Embryonic facial prominence (tissue), 1 donor: ENCODE data around the gene ARID1B.

ENCODE experiments used
- DNase-seq: peaks from one replicate; pipeline ENCODE4 v3.0.0-alpha.2; 2016; ENCODE audit errors: extremely low spot score

The ARID1B gene

GRCh38 chr6:157223511-157223910 is 446.3 kb downstream of the ARID1B start:
- no peak for DNase-seq

GRCh38 chr6:157224178-157224950 is 447.2 kb downstream of the ARID1B start:
- no peak for DNase-seq

GRCh38 chr6:157224951-157225574 is 447.9 kb downstream of the ARID1B start:
- DNase-seq, result no peak

DNA sequence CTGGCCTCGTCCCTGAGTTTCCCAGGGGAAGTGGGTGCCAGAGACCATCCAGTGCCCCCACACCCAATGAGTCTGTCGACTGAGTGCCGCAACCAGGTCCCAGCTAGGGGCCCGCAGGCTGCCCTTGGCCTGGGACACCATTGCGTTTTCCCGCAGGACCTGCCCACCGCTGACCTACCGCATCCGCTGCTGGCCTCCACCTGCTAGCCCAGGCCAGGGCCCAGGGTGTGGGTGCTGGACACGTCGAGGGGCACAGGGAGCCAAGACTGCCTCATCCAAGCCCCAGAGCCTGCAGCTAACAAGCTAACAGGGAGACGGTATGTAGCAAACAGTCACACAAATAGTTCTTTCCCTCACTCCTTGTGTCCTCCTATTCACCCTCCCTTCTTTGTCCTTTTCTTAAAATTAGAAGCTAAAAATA is 448.4 kb downstream of the ARID1B start:
- DNase-seq, result no peak

DNA sequence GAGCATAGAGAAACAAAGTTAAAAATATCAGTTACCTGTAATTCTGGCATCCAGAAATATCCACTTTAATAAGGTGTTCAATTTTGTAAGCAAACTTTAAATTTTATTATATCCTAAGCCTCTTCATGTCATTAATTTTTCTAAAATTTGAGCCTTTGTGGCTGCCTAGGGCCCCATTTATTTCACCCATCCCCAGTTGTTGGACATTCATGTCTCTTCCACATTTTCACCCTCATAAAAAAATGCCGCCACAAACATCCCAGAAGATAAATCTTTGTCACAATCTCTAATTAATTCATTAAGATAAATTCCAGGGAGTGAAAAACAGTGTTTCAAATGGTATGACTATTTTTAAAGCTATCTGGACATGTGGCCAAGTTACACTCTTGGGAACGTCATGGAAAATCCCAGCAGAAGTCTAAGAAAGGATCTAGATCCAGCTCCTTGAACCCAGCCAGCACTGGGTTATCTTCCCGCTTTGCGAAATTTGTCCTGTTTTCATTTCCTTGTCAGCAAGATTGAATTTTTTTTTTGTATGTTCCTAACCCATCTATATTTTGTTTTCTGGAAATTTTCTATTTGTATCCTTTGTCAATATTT is 448.9 kb downstream of the ARID1B start:
- DNase-seq, result no peak

- no peak for DNase-seq
Measured at GRCh38 chr6:157226761-157227160, 449.6 kb downstream of the ARID1B start.

GRCh38 chr6:157227202-157228166 is 450.3 kb downstream of the ARID1B start:
- no peak for DNase-seq

DNA sequence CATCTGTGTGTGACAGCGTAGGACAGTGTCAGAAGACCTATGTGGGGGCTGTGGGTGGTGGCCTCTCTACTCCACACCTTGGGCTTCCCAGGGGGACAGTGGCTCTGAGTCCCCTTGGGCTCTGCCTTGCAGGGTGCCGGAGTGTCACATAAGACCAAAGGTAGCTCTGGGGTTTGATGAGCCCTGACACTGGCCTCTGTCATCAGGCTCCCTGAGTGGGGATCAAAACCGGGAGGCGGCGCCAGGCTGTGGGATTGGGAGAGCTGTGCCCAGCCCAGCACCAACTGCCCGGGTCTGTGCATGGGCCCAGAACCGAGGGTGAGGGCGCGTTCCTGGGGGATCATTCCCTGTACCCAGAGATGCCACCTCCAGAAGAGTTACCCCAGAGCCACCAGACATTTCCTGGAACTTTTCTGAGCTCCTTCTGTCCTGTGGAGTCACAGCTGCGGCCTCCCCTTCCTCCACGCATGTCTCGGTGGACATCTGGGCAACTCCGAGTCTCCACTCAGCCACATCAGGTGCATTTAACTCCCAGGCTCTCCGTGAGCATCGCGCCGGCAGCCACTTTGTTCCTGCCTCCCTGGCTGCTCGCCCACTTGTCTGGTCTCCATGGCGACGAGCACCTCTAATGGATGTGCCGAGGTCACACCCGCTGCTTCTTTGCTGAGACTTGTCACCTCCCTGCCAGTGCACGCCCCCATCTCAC is 451.4 kb downstream of the ARID1B start:
- DNase-seq, result no peak

DNA sequence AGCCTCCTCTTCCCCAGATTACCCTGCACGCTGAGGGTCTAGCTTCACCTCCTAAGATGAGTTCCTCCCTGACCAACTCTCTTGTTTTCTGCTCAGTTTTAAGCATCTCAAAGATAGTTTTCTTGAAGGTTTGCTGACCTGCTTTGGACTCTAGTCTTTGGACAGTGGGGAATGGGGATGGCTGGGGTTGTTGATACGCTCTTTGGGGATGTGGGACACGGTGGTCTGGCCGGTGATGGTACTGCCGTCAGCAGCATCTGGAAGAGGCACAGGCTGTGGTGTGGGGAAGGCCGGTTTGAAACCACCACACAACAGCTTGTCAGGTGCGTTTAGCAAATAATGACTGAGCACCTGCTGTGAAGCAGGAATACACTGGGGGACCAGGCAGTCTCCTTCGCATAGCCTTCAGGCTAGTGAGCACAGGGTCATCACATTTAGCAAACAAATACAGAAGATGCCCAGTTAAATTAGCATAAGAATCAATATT is 452.0 kb downstream of the ARID1B start:
- DNase-seq, result no peak

- no peak for DNase-seq
Measured at GRCh38 chr6:157229713-157230112, 452.5 kb downstream of the ARID1B start.

DNA sequence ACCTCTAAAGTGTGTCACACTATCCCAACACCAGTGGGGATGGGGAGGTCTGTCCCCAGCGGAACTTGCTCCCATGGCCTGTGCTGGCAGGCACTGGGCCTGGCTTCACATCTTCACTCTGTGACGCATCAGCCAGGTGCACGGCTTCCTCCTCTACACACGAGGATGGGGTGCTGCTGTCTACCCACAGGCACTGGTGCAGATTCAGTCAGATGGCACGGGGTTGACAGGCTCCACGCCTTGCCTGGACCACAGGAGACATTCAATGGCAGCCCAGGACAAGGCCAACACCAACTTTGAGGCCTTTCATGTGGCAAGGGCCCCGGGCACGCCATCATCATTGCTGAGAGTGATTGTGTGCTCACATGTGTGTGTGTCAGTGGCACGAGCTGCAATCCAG is 453.7 kb downstream of the ARID1B start:
- no peak for DNase-seq

DNA sequence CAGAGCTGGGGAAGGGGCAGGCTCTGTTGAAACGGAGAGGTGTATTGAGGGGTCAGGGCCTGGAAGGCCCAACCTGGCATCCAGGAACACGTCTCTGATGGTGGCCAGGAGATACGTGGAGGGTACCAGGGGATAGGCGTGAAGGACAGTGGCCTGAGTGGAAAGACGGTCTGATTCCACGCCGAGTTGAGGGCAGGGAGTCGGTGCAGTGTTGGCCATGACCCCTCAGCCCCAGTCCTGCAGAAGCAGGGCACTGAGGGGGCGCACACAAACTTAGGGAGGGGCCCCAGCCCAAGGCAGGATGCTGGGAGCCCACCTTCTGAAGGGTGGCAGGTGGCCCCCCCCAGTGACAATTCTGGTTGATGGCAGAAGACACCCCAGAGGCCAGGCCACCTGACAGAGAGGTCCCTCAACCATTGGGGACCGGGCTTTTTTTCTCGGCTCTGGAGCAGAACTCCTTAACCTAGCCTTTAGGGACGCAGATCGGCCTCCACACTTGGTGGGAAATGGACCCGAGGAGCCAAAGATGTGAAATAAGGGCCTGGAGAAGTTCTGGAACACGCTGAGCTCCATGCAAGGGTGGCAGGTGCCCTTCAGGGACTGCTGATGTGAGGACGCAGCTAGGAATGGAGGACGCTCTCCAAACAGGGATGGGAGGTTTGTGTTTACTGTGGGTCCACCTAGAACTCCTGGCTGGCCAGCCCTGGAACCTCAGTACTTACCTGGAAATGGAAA is 455.1 kb downstream of the ARID1B start:
- no peak for DNase-seq

DNA sequence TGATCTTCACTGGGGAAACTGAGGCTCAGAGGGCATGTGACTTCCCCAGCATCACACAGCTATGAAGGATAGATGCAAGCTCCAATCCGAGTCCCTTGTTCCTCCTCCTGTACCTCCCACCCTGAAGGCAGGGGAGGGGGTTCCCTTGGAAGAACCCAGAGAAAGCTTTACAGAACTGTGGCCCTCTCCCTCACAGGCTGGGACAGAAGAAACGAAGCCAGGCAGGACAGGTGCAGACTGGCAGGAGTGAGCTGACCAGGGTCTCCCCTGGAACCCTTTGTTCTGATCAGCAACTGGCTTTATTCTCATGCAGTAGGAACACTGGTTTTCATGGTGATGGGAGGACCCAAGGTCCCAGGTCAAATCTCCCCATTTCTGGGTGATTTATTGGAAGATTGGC is 456.0 kb downstream of the ARID1B start:
- DNase-seq, result no peak

DNA sequence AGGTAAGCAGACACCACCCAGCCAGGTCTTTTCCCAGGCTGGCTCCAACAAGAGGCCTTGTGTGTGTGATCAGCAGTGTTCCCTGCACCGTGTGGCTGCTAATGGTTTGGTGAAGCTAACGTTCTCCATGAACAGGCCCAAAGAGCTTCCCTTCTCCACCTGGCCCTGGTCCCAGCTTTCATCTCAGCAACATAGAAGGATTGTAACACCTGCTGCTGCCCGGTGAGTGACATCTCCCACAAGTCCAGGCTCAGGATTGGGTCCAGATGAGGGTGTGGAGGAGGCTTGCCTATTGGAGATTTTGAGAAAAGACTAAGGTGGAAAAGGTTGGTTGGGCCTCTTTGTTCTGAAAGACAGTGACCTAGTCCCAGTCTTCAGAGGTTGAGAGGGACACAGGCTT is 456.5 kb downstream of the ARID1B start:
- DNase-seq, result no peak

GRCh38 chr6:157235600-157236039 is 458.4 kb downstream of the ARID1B start:
- DNase-seq, result no peak

GRCh38 chr6:157236040-157236725 is 459.0 kb downstream of the ARID1B start:
- no peak for DNase-seq

DNA sequence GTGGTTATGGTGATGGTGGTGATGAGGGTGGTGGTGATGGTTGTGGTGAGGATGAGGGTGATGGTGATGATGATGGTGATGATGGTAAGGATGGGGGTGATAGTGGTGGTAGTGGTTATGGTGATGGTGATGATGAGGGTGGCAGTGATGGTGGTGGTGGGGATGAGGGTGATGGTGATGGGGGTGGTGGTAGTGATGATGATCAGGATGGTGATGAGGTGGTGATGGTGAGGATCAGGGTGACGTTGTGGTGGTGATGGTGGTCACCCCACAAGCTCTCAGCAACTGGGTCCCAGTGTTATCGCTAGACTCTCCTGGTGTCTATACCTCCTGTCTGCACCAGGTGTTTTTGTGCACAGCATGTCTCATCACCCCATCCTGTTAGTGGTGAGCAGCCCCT is 461.2 kb downstream of the ARID1B start:
- no peak for DNase-seq

DNA sequence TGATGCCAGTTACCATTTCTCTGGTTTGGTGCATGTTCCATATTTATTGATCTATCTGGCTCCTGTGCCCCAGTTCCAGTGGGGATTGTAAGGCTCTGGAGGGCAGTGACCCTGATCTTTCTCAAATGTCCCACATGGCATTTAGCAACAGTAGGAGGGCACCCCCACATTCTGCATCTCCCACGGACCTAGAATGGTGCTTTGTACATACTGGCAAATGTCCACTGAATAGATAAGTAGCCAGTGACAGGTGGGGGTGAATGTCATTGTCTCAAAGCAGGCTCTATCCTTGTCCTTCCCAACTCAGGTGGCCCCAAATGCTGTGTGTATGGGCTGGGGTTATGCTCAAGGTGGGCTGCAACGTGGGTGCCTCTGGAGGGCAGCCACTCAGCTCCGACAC is 462.0 kb downstream of the ARID1B start:
- no peak for DNase-seq

- no peak for DNase-seq
Measured at GRCh38 chr6:157239671-157240058, 462.5 kb downstream of the ARID1B start.
